ENCODE measurements around the gene PPP1R7.

The PPP1R7 gene

DNA sequence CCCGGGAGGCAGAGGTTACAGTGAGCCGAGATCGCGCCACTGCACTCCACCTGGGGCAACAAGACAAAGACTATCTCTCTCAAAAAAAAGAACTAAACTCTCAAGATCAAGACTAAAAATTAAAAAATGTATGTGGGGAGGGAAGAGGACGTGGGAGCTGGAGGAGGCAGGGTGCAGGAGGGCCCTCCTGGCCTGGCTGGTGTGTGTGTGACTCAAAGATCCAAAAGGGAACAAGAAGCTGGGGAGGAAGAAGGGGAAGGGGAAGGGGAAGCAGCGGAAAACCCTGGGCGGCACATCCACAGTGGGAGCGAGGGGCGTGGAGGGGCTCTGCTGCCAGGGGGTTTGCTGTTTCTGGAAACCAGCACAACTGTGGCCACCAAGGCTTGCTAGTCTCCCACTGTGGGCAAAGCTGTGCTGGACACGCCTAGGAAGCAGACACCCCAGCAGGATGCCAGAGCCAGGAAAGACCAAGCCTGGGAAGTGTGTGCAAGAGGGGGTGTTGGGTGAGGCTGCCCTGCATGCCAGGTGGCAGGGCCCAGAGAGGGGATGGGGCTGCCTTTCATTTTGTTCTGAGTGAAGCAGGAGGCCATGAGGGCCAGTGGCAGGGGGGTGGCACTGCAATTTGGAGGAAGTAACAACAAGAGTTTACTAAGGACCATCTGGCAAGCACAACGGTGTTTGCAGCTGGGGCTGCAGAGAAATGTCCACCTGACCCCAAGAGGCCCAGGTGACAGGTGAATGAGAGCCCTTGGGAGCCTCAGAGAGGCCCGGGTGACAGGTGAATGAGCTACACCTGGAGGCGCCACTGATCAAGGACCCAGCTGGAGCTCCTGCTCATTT is 82.7 kb downstream of the PPP1R7 start:
- DNase-seq (ENCODE audit: low spot score) = no peak
